Panc1 (cell line): ENCODE results near the gene SMIM36. TPM values are rescaled to one million over a fixed set of nuclear protein-coding genes. Genes with fewer than 3 reads are reported as not detected.

ENCODE experiments used
- ATAC-seq: fragments of 200-7000 bp; cut with Tn5 transposase; 2 replicates; pipeline ENCODE4 v1.9.1; 2020; ENCODE audit warnings: mild to moderate bottlenecking, moderate library complexity
- BruUV-seq: library from RNA; stranded (reverse); fragments of 400-500 nt; replicated peaks from 2 replicates; lab custom pipeline; 2021; lab: Mats Ljungman, UMichigan
- CTCF ChIA-PET: fragments of 300-600 bp; sonication (Branson Sonifier 250); formaldehyde crosslinking; loops from one replicate; lab custom pipeline; 2022; ENCODE audit warnings: antibody characterized with exemption; lab: Charles Lee
- POLR2A ChIA-PET: fragments of 300-600 bp; sonication (Branson Sonifier 250); formaldehyde crosslinking; loops from one replicate; lab custom pipeline; 2022; ENCODE audit warnings: antibody characterized with exemption; lab: Charles Lee
- DNase-seq: peaks from one replicate; pipeline ENCODE4 v3.0.0-alpha.2; 2010; ENCODE audit warnings: low read depth, low spot score
- H3K27ac ChIP-seq: 2 replicates; pipeline ENCODE4 v1.5.1; 2011; ENCODE audit warnings: mild to moderate bottlenecking, low read length, inconsistent platforms
- H3K27me3 ChIP-seq: fragments of 200-500 bp; sonication (Bioruptor generic); 2 replicates; pipeline ENCODE4 v1.6.0; 2014; ENCODE audit warnings: low read length, inconsistent platforms; ENCODE audit not compliant: control insufficient read depth, insufficient read depth
- H3K36me3 ChIP-seq: fragments of 200-500 bp; sonication (Bioruptor generic); 2 replicates; pipeline ENCODE4 v1.5.1; 2014; ENCODE audit warnings: inconsistent platforms, mild to moderate bottlenecking, low read length, moderate library complexity; ENCODE audit not compliant: control insufficient read depth, insufficient read depth
- H3K4me1 ChIP-seq: 2 replicates; pipeline ENCODE4 v1.5.1; 2011; ENCODE audit warnings: inconsistent platforms, mild to moderate bottlenecking, low read length, moderate library complexity; ENCODE audit not compliant: control insufficient read depth, insufficient read depth
- H3K4me3 ChIP-seq, 2 experiments: 2 replicates each; pipeline ENCODE4 v1.5.1; 2011 to 2012; ENCODE audit warnings: low read depth in 2 of 2, low read length in 2 of 2, mild to moderate bottlenecking in 2 of 2, inconsistent platforms in 1 of 2, moderate library complexity in 1 of 2
- H3K9me3 ChIP-seq: fragments of 200-500 bp; sonication (Bioruptor generic); 2 replicates; pipeline ENCODE4 v1.5.1; 2014; ENCODE audit warnings: low read depth, mild to moderate bottlenecking, inconsistent platforms, low read length, moderate library complexity; ENCODE audit not compliant: control insufficient read depth, insufficient read depth
- POLR2AphosphoS5 ChIP-seq: IDR thresholded peaks from 2 replicates; pipeline ENCODE4 v1.6.1; 2012; ENCODE audit warnings: mild to moderate bottlenecking, low read depth, low read length, moderate library complexity
- SIN3A ChIP-seq: IDR thresholded peaks from 2 replicates; pipeline ENCODE4 v1.6.1; 2012; ENCODE audit warnings: low read depth, mild to moderate bottlenecking, low read length, moderate library complexity, borderline replicate concordance; ENCODE audit not compliant: insufficient read depth
- TCF7L2 ChIP-seq: IDR thresholded peaks from 2 replicates; pipeline ENCODE4 v1.6.1; 2011; ENCODE audit warnings: mild to moderate bottlenecking, low read depth, low read length, inconsistent platforms
- in situ Hi-C: cut with HindIII; loops from 2 replicates; pipeline ENCODE4 v1.10.0; 2016; ENCODE audit warnings: low sequenced_read_pairs, low pct_unique_long_range_greater_than_20kb
- intact Hi-C: fragments of 100-400 bp; cut with micrococcal nuclease; formaldehyde crosslinking; loops from one replicate; pipeline ENCODE4 v1.10.0; 2022; ENCODE audit not compliant: unreplicated experiment
- total RNA-seq: library from RNA; stranded (reverse); gene quantifications from one replicate; pipeline ENCODE4 v1.2.1, GENCODE V29; 2021; ENCODE audit not compliant: unreplicated experiment
- TF ChIP-seq, protein P1 (sequence below): fragments of 450-650 bp; IDR thresholded peaks from 2 replicates; pipeline ENCODE4 v1.5.1; 2017; ENCODE audit warnings: mild to moderate bottlenecking
- TF ChIP-seq, protein P2 (sequence below), 2 experiments: IDR thresholded peaks; 2 replicates each; pipeline ENCODE4 v1.6.1; 2011 to 2012; ENCODE audit warnings: low read depth in 2 of 2, control low read depth in 1 of 2, low read length in 1 of 2, mild to moderate bottlenecking in 1 of 2, moderate library complexity in 1 of 2; ENCODE audit not compliant: insufficient read depth in 1 of 2

SMIM36 gene
- total RNA-seq, 1 experiment from 2014 or later: not detected

DNA sequence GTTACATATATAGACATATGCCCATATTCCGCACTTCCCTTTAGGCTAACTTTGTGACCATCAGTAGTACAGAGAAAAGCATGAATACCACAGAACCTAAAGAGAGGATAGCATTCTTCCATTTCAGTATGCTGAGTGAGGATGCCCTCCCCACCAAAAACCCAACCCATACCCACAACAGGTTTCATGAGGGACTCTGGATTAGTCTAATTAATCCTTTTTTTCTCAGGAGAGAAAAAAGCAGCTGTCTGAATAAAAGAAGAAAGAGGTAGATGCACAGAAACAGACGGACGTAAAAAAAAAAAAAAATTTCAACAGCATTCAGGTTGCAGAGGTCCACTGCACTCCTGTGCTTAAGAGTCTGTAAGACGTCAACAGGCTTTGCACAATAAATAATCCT, 96.3 kb downstream of the SMIM36 start:
- no peak overlapping the region for H3K4me3 ChIP-seq
- no peak for ATAC-seq
- H3K4me1 ChIP-seq: no peaks in the 10 kb centered on the region
- ChIA-PET POLR2A (interaction anchor here (0.6 to 0.8 kb wide), 2 partner anchors 10 to 344 kb away, joined by 3 read pairs; no protein-coding TSS in a partner anchor), CTCF (interaction anchor here (0.6 kb wide), 1 partner anchor 410 kb away, joined by 3 read pairs; no protein-coding TSS in a partner anchor)
- in situ Hi-C loops: no loop called here
- peaks cover 4% of the 10 kb centered on the region; the same call in 1 of the 2 replicates for H3K36me3 ChIP-seq
- no peaks in the 10 kb centered on the region for H3K9me3 ChIP-seq
- intact Hi-C loops: no loop called here
- TF ChIP-seq POLR2AphosphoS5 (no peak), TCF7L2 (no peak), SIN3A (no peak)
- TF ChIP-seq, protein P1, sequence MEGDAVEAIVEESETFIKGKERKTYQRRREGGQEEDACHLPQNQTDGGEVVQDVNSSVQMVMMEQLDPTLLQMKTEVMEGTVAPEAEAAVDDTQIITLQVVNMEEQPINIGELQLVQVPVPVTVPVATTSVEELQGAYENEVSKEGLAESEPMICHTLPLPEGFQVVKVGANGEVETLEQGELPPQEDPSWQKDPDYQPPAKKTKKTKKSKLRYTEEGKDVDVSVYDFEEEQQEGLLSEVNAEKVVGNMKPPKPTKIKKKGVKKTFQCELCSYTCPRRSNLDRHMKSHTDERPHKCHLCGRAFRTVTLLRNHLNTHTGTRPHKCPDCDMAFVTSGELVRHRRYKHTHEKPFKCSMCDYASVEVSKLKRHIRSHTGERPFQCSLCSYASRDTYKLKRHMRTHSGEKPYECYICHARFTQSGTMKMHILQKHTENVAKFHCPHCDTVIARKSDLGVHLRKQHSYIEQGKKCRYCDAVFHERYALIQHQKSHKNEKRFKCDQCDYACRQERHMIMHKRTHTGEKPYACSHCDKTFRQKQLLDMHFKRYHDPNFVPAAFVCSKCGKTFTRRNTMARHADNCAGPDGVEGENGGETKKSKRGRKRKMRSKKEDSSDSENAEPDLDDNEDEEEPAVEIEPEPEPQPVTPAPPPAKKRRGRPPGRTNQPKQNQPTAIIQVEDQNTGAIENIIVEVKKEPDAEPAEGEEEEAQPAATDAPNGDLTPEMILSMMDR: no peak
- TF ChIP-seq, protein P2, sequence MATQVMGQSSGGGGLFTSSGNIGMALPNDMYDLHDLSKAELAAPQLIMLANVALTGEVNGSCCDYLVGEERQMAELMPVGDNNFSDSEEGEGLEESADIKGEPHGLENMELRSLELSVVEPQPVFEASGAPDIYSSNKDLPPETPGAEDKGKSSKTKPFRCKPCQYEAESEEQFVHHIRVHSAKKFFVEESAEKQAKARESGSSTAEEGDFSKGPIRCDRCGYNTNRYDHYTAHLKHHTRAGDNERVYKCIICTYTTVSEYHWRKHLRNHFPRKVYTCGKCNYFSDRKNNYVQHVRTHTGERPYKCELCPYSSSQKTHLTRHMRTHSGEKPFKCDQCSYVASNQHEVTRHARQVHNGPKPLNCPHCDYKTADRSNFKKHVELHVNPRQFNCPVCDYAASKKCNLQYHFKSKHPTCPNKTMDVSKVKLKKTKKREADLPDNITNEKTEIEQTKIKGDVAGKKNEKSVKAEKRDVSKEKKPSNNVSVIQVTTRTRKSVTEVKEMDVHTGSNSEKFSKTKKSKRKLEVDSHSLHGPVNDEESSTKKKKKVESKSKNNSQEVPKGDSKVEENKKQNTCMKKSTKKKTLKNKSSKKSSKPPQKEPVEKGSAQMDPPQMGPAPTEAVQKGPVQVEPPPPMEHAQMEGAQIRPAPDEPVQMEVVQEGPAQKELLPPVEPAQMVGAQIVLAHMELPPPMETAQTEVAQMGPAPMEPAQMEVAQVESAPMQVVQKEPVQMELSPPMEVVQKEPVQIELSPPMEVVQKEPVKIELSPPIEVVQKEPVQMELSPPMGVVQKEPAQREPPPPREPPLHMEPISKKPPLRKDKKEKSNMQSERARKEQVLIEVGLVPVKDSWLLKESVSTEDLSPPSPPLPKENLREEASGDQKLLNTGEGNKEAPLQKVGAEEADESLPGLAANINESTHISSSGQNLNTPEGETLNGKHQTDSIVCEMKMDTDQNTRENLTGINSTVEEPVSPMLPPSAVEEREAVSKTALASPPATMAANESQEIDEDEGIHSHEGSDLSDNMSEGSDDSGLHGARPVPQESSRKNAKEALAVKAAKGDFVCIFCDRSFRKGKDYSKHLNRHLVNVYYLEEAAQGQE (IDR thresholded peaks at IDR 0.05; ENCODE audit: insufficient read depth in 1 of 2, low read depth in 2 of 2, low read length in 1 of 2): no peak
- H3K27ac ChIP-seq: no peak overlapping the region
- H3K27me3 ChIP-seq: no peaks in the 10 kb centered on the region
- no TSS peak for BruUV-seq
- DNase-seq: no peak

DNA sequence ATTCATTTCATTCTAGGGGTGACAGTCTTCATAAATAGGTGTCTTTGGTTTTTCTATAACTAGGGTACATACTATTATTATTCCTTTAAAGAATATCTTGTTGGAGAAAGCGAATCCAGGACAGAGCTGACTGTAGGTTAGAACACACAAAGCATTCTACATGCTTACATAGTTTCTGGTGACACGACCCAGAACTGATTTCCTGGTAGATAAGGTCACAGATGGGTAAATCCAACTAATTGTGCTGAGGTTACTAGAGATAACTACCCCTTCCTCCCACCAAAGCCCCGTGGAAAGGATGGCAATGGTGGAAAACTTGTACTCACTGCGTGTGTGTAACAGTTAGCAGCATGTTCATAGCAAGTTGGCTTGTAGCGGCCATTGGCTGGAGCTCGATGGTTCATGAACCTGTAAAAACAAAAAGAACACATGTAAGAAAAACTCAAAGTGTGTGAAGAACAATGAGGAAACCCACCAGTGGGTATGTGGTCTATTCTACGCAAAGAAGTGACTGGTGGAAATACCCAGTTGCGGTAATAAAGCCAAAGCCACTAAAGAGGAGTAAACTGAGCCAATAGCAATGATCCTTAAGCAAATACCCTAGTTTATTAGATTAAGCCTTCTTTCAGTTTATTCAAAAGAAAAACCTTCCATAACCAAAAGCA, 97.3 kb downstream of the SMIM36 start:
- no TSS peak for BruUV-seq

More for the DNA sequence above, 97.3 kb downstream of the SMIM36 start:
- ChIA-PET POLR2A (no interaction called here), CTCF (interaction anchor here (0.6 kb wide), 1 partner anchor 1086 kb away, joined by 3 read pairs; no protein-coding TSS in a partner anchor)
- no peak for DNase-seq
- intact Hi-C loops (no loop called here), in situ Hi-C loops (no loop called here)
- Histone ChIP-seq H3K4me1 (no peaks in the 10 kb centered on the region), H3K4me3 (no peak overlapping the region), H3K27ac (no peak overlapping the region), H3K27me3 (no peaks in the 10 kb centered on the region), H3K9me3 (no peaks in the 10 kb centered on the region), H3K36me3 (peaks cover 7% of the 10 kb centered on the region; the same call in 1 of the 2 replicates)
- ATAC-seq: no peak
- no peak for TF ChIP-seq POLR2AphosphoS5
- TF ChIP-seq, protein P1: no peak
- TF ChIP-seq, protein P2 (IDR thresholded peaks at IDR 0.05; ENCODE audit: insufficient read depth in 1 of 2, low read depth in 2 of 2, low read length in 1 of 2): no peak
- no peak for TF ChIP-seq SIN3A
- no peak for TF ChIP-seq TCF7L2
